SK-MEL-5 (cell line): ENCODE data around the gene OSBPL5. TPM values are rescaled to one million over a fixed set of nuclear protein-coding genes. Genes with fewer than 3 reads are reported as not detected.
"Not testable (repeated sequence)": the region's sequence is repeated elsewhere in the genome, so short reads cannot be mapped to it uniquely, and the experiment has no call there.

Experiments used
- DNase-seq: peaks from one replicate; pipeline ENCODE4 v3.0.0-alpha.2; 2016; ENCODE audit warnings: low read depth, low spot score
- in situ Hi-C: cut with HindIII; loops from 2 replicates; pipeline ENCODE4 v1.10.0; 2016; ENCODE audit warnings: low sequenced_read_pairs, high pct_unique_total_duplicates, low pct_unique_long_range_greater_than_20kb
- total RNA-seq: library from RNA; depleted of rRNA; stranded (reverse); fragments of >200 nt; shearing (Covaris generic); gene quantifications from 2 replicates; pipeline ENCODE4 v1.2.3, GENCODE V29; 2014

The OSBPL5 gene
- total RNA-seq, 1 experiment from 2014 or later, result 11.7 TPM

DNA sequence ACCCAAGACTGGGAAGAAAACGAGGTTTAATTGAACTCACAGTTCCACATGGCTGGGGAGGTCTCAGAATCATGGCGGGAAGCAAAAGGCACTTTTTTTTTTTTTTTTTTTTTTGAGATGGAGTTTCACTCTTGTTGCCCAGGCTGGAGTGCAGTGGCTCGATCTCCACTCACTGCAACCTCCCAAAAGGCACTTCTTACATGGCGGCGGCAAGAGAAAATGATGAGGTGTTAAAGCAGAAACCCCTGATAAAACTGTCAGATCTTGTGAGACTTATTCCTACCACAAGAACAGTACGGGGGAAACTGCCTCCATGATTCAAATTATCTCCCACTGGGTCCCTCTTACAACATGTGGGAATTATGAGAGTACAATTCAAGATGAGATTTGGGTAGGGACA is 100.4 kb downstream of the OSBPL5 start:
- DNase-seq, in situ Hi-C loops: not testable (repeated sequence)

DNA sequence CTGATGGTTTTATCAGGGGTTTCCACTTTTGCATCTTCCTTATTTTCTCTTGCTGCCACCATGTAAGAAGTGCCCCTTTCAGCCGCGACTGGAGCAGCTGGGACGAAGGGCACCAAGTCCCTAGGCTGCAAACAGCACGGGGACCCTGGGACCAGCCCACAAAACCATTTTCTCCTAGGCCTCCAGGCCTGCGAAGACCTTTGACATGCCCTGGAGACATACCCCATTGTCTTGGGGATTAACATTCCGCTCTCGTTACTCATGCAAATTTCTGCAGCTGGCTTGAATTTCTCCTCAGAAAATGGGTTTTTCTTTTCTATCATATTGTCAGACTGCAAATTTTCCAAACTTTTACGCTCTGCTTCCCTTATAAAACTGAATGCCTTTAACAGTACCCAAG is 101.2 kb downstream of the OSBPL5 start:
- DNase-seq, in situ Hi-C loops: not testable (repeated sequence)

DNA sequence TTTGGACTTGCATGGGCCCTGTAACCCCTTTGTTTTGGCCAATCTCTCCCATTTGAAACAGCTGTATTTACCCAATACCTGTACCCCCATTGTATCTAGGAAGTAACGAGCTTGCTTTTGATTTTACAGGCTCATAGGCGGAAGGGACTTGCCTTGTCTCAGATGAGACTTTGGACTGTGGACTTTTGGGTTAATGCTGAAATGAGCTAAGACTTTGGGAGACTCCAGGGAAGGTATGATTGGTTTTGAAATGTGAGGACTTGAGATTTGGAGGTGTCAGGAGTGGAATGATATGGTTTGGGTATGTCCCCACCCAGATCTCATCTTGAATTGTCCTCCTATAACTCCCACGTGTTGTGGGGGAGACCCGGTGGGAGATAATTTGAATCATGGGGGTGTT is 101.7 kb downstream of the OSBPL5 start:
- in situ Hi-C loops, DNase-seq: not testable (repeated sequence)

DNA sequence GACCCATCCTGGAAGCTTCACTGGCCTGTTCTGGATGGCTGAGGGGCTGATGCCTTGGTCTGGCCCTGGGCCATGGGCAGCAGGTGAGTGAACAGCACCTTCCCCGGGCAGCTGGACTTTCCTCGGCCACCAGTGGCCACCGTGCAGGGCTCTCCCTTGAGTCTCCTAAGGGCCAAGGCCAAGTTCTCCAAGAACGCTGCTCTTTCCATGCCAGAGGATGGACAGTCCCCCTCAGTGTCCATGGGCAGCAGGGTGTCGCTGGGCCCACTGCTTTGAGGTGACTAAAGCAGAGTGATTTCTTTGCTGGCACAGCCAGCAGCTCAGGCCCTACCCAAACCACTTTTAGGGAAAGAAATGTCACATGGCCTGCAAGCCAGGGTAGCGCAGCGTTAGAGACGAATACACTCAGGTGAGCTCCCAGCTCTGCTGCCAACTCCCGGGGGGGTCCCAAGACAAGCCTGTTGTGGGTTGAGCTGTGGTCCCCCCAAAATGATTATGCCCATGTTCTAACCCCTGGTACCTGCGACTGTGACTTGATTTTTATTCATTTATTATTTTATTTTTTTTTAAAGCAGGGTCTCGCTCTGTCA is 104.6 kb downstream of the OSBPL5 start:
- in situ Hi-C loops, result no loop called here
- no peak for DNase-seq

DNA sequence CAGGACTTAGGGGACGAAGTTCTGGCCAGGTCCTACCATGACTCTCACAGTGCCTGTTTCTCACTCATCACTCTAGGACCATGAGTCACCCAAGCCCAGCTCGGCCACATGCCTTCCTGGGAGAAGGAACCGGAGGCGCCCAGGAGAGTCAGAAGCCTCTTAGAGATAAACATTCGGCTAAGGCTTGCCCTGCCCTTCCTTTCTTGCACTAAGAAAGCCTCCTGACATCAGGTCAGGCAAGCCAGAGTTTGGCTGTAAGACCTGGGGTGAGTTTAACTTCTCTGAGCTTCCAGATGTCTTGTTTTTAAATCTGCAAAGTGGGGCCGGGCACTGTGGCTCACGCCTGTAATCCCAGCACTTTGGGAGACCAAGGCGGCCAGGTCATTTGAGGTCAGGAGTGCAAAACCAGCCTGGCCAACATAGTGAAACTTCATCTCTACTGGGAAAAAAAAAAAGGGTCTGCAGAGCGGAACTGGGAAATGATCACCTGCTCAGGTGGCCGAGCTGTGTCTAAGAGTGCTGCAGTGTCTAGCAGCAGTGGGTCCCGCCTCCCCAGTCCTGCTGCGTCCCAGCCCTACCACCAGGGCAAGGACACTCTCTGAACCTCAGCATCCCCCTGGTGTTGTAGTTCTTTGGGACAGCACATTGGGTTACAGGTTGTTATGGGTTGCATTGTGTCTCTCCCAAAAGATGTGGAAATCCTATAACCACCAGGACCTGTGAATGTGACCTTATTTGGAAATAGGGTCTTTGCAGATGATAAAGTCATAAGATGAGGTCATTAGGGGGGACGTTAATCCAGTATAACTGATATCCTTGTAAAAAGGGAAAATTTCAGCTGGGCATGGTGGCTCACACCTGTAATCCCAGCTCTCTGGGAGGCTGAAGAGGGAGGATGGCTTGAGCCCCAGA is 106.1 kb downstream of the OSBPL5 start:
- in situ Hi-C loops, result no loop called here
- no peak for DNase-seq

DNA sequence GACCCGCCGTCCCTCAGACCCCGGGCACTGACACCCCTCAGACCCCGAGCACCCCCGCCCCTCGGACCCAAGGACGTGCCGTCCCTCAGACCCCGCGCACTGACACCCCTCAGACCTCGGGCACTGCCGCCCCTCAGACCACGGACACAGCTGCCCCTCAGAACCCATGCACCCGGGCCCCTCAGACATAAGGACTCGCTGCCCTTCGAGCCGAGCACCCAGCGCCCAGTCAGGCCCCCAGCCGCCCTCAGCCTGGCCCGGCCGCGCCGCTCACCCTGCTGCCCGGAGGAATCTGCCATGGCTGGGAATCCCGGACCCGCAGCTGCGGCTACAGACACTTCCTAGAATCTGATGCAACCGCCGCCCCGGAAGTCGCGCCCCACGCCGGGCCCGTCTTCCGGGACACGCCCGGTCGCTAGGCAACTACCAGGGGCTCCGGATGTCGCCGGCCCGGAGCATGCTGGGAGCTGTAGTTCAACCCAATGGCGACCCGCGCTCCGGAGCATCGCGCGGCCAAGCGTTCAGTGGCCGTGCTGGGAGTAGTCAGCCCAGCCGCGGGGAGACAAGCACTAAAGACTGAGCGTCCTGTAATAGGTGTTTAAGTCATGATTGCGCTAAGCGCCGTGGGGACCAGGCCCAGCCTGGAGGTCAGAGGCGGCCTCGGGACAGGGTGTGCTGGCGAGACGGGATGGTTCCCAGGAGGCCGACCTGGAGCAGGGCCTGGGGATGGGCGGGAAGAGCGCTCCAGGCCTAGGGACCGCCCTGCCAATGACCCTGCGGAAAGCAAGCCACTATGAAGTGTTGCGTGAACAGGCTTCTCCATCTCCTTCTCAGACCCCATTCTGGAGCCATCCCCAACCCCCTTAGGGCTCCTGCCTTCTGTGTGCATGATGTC is 107.8 kb downstream of the OSBPL5 start, which contains the start of gene CARS1:
CARS1 (minus strand) TSS at position 355 of the 895 bp plus-strand sequence; CDS start at position 299, 56 bp downstream.
- DNase-seq, result peak; percentile 94

DNA sequence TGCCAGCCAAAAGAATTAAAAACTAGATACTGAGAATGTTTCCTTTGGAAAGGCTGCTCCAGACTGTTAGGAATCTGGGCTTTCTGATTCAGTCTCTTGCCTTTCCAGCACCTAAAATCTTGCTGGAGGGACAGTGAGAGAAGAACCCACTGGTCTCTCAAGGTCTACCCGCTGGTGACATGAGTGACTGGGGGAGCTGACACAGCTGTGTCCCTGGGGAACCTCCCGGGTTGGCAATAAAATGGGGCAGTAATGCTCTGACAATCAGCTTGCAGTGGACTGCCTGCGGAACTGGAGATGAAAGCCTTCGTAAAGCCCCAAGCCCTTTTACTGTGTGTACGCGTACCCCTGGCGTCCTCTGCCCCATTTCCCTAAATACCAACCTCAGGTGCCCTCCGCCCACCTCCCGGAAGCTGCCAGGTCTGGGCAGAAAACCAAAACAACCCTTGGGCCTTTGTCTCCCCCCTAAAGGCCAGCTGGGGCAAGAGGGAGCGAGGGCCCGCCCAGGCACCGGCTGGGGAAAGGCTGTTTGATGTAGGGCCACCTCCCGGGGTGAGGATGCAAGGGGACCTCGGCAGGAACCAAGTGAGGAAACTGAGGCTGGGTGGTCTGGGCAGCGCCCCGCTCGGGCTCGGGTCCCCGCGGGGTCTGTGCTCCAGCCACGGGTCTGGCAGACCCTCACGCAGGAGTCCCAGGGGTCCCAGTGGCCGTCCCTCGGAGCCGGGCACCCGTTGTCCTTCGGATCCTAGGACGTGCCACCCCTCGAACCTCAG is 108.6 kb downstream of the OSBPL5 start:
- in situ Hi-C loops, result no loop called here
- DNase-seq, result no peak

More for the DNA sequence above, 107.8 kb downstream of the OSBPL5 start, which contains the start of gene CARS1:
- in situ Hi-C loops, result no loop called here

DNA sequence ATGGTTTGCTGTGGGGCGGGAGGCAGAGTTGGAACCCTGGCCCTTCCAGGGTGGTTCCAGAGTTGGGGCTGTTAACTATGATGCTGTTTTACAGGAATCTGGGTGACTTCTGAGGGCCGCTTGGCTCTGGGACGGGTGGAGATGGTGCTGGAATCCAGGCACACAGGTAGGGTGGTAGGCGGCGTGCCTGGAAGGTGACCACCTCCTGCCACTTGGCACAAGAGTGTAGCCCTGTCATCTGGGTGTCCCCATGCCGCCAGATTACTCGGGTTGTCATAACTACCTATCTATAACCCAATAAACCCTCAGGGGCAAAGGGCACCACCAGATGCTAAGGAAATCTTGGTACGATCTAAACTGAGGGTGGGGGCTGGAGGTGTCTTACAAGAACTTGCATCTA is 109.2 kb downstream of the OSBPL5 start:
- in situ Hi-C loops, result no loop called here
- no peak for DNase-seq

DNA sequence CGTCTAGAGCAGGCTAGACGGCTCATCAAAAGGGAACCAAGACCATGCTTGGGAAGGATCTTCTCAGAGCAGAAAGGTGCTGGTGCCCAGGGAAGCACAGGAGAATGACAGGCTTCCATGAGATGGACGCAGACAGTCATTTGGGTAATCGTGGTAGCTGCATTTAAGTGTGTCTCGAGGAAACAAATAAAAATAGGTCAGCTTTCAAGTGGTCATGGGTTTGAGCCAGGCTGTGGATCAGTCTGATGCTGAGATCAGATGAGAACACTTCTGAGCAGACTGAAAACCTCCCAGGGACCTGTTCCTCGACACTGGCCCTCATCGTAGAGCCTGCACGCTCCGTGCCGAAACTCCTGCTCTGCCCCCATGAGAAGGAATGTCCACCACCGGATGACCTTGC is 112.5 kb downstream of the OSBPL5 start:
- no peak for DNase-seq
- in situ Hi-C loops, result no loop called here

DNA sequence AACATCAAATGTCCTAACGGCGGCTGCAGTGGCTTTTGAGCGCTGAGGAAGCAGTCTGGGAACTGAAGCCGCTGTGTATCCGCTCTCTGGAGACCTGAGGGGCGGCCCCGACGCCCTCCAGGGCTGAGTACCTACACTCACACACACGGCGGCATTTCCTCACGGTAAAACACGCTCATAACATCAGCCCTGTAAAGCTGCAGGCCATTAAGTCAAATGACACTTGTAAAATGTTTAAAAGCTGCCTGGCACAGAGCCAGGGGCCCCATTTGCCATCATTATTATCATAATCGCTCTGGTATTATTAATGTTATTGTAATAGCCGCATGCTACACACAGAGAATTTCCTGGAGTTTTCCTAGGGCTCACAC is 113.0 kb downstream of the OSBPL5 start:
- in situ Hi-C loops, result no loop called here

DNA sequence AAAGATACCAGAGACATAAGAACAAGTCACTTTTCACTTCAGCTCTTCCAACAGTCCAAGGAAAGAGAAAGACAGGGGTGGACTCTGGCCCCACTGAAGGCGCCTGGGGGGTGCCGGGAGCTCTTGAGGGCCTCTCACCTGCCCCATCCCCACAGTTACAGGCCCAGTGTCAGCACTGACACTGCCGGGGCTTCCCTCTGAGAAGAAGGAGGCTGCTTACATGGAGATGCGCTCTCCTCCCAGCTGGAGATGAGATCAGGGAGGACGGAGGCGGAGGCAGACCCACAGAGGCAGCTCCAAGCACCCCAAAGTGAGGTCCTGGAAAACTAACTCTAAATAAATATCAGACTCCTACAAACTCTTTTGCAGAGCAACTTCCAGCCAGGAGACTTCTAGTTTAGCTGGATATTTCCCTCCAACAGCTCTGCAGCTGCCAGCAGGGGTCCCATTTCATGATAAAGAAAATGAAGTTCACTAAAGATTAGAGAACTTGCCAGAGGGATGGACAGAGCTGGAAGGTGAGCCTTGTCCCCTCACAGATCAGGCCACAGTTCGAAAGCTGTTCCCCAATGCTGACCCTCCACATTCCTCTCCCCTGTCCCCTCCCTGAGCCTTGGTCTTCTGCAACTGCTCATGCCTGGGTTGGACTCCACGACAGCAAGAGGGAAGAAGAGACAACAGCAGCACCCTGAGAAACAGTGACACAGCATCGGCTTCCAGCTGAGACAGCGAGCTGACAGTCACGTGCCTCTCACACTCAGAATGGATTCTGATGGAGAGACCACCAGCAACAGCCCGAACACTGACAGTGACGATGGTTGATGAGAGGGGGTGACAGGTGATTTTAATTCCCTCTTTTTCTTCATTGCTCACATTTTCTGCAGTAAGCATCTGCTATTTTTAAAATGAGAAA is 113.7 kb downstream of the OSBPL5 start:
- in situ Hi-C loops, result no loop called here
- no peak for DNase-seq

More for the DNA sequence above, 113.0 kb downstream of the OSBPL5 start:
- no peak for DNase-seq

DNA sequence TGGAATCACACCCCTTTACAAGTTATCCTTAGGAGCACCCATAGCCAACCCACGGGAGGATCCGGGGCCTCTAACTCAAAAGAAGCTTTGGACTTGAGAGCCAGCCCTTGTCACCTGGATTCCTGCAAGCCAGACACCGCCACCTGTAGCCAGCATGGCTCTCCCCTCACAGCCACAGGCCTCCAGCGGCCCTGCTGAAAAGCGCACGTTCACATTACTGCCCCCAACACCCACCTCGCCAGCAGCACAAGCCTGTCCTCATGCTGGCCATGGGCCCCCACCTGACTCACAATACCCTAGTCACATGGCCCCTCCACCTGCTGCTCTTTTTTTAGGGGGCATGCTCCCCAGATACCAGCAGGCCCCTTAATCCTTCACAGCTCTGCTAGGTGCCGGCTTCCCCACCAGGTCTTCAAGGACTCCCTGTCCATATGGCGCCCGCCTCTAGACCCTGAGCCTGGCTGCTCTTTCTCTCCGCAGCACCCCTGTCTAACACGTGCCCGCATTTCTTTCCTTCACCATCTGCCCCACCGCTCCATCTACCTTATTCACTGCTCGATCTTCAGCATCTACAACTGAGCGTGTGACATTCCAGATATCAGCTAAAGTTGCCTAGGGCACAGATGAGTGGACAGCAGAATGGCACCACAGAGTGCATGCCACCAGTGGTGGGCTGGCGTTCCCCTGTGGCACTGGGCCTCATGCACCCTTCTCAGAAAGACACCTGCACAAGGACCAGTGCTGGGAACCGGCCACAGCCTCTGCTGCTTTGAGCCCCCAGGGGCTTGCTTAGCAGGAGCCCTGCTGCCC is 114.5 kb downstream of the OSBPL5 start:
- in situ Hi-C loops, result no loop called here
- DNase-seq, result no peak

DNA sequence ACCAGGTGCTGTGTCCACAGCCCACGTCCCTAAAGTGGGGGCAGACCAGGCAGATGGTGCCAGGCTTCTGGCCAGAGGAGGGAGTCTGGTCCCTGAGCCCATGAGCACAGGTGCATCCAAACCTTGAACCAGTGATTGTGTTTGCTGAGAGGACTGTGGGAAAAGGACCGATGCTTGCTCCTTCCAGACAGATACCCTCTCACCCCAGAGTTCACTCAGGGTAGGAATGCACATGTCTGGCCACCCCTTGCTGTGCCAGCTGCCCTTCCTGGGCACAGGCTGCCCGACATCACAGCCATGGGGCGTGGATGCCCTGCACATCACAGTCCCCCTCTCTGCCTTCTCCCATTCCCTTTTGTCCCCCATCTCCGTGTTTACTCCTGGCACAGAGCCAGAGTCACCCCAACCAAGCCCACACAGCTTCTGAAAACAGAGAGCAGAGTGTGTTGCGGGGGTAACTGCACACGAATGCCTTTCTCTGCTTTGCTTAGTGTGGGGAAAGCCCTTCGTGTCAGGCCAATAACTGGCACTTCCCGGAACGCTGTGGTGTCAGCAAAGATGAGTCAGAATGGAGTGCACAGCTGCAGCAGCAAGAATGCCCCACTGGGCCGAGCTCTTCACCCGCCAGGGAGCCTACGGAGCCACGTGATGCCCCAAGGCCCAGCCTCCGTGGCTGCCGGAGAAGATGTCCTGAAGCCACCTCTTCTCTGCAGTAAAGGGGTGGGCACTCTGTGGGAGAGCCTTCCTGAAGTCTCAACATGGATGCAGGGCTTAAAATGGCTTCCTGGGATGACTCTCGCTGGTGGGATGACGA is 115.5 kb downstream of the OSBPL5 start:
- in situ Hi-C loops, result no loop called here
- peak; percentile 74 for DNase-seq

DNA sequence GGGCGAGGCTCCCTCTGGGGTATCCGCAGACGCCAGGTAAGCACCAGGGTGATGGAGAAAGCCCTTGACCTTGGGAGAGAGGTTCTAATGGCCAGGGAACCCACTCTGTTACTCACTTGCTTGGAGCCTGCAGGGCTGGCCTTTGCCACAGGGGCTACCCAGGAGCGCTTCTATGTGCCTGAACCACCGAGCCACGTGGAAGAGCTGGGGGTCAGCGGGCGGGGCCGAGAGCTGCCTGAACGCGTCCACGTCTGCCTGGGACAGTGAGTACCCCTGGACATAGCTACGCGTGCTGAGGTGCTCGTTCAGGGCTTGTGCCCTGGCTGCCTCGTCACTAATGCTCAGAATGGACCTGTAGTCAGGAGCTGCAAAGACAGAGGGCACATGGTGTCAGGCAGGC is 117.5 kb downstream of the OSBPL5 start:
- in situ Hi-C loops, result no loop called here
- DNase-seq, result no peak

DNA sequence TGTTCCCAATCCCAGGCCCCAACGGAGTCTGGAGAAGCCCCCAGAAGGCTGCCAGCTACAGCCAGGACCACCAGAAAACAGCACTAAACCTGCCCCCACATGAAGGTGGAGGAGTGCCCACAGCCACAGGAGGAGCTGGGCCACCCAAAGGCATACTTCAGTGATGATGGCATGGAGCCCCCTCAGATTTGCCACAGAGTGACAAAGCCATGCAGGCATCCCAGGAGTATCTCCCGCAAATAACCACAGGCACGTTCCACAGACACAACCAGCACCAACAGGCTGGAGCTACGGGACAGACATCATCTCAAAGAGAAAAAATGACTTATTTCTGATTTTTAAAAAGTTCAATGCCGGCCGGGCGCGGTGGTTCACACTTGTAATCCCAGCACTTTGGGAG is 118.5 kb downstream of the OSBPL5 start:
- in situ Hi-C loops, result no loop called here

More for the DNA sequence above, 118.5 kb downstream of the OSBPL5 start:
- DNase-seq, result no peak
